HG02981 (cell line): Measurements from ENCODE around the gene POLA1.

ENCODE experiments used
- ATAC-seq: cut with Tn5 transposase; IDR thresholded peaks from one replicate; pipeline ENCODE4 v1.9.1; 2021; ENCODE audit warnings: mild to moderate bottlenecking, moderate library complexity; ENCODE audit not compliant: unreplicated experiment

The POLA1 gene

DNA sequence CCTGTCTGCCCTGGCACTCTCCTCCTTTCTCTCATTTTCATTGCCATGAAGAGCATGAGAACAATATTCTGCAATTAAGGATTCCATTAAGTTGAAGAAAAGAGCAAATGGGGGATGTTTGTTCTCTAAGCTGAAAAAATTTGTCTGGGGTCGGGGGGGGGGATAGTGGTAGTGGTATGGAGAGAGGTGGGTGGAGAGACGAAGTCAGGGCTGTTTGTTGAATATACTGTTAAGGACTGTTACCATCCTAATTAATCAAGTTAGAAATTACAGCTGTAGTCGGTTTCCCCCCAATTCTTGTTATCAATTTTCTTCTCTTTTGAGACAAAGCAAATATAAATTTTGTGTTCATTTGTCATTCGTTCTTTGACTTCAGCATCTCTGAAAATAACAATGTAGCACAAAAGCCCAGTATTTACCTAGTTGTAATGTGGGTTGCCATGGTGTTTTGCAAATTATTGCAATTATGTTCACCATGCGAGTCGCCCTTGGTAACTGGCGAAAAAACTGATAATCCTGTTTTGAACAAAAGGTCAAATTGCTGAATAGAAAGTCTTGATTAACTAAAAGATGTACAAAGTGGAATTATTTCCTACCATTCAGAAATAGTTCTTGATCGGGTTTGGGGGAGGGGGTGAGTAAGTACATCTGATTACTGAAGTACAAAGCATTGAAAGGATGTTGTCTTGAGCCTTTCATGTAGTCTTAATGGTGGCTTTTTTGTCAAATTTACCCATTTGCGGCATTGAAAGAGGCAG lies 183.0 kb downstream of the POLA1 start:
- ATAC-seq: no peak

DNA sequence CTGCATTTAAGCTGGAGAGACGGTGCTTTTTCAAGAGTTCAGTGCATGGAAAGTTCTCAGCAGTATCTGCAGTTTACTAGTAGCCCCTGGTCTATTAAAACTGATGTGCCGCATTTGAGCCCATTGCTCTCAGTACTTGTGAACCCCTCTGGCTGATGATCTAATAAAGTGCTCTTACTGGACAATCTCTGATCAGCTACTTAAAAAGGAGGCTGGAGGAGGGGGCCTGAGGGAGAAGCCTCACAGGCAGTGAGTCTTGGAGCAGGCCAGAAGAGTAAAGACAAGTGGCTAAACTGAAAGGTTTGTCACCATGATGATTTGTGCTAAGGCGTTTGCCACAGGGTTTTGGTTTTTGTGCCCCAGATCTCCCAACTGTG lies 183.6 kb downstream of the POLA1 start:
- no peak for ATAC-seq

DNA sequence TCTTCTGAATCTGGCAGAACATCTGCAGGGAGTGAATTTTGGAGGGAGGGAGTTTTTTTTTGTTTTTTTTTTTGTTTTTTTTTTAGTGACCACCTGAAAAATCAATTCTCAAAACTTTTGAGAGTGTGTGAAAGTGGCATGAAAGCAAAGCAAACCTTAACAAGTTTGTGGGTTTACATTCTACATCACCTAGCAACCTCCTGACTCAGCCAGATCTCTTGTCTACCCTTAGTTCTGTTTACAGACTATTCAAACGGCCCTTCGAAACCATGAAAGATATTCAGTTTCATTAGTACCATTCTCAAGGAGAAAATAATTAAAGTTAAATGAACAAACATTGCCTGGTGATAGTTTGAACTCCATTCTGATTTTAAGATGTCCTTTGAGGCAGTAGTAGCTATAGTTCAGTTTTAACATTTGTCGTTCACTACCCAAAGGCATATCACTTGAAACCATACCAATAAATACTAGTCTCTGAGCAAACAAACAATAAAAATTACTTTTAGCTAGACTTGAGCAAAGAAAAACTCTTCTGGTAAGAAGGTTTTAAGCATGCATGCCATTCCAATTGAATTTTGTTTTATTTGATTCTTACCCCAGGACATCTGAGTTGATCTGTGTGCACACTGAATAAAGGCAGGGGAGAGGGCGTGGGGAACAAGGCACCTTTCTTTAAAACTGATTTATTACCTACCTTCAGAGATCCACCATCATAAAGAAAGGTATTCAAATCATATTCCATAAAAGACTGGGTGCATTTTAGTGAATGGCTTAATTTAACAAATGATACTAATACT lies 184.3 kb downstream of the POLA1 start:
- ATAC-seq: no peak

DNA sequence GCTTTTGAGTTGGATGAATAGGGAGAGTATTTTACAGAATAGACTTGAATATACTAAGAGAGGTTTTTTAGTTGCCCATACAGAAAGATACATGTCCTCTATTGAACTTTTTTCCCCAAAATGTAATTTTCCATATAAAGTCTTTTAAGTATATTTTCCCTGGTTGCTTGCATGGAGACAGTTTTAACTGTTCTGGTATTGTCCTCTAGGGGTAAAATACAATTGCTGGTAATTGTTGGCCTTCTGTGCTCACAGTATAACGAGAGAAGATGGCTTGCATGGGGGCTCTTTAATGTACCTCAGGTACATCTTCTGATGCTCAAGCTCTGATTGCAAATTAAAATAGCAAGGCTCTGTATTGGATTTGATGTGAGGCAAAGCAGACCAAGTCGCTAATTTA lies 186.0 kb downstream of the POLA1 start:
- ATAC-seq: no peak

DNA sequence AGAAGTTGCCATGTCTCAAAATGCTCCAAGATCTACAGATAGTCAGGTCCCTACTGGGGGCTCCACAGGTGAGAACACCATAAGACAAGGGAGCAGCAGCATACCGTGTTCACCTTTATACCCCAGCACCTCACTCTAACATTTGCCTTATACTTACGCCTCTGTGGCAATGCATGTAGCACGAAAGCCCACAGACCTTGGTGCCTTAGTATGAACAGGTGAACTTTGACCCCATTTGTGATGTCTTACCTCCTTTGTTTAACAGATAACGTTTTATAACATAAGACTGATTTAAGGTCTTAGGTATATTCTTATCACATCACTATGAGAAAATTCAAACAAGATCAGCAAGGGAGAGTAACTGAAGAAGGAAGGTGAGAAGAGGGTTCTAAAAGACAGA lies 193.2 kb downstream of the POLA1 start:
- ATAC-seq: no peak

DNA sequence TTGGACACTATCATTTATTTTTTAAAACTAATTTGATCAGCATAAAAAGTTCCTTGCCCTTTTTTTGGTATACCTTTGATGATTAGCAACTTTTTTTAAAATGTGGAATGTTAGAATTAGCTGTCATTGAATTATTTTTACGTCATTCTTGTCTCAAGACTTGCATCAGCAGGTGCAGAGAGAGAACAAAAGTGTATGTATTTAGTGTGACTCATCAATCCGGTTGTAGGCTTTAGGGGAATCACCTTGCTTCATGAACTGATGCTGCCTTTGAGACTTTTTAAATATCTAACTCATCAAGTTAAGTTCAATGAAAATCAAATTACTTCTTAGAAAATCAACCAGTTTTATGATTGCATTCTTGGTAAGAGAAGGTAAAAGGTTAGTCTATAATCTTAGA lies 197.0 kb downstream of the POLA1 start:
- no peak for ATAC-seq

DNA sequence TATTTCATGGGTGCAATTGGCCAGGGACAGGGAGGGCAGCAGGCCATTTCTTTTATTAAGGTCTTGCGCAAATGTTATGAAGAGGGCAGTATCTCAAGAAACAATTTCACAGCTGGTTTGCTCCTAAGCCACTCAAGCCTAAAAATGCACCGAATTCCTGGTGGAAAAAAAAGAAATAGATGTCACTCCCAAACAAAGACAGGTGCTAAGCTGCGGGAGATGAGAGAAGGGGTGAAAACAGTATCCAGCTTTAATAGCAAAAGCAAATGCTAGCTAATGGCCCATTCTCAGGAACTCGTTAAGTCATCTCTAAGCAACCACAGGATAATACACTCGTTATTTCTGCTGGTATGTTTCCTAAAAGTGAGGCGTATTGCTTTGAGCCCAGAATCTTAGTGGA lies 205.7 kb downstream of the POLA1 start:
- no peak for ATAC-seq

DNA sequence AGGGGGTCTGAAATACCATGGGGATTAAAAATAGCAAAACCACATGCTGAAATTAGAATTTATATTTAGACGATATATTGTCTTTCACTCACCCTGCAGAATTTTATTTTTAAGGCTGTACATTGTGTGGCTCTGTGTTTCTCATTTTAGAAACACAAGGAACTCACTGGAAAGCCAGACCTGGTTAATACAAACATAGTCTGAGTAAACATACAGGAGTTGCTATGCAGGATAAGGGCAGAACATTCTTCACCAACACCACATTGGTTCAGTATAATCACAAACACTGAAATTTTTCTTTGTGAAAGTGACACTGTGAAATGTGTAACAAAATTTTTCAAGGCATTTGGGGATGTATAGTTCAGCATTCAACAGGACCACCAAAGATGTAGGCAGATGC lies 206.5 kb downstream of the POLA1 start:
- no peak for ATAC-seq

DNA sequence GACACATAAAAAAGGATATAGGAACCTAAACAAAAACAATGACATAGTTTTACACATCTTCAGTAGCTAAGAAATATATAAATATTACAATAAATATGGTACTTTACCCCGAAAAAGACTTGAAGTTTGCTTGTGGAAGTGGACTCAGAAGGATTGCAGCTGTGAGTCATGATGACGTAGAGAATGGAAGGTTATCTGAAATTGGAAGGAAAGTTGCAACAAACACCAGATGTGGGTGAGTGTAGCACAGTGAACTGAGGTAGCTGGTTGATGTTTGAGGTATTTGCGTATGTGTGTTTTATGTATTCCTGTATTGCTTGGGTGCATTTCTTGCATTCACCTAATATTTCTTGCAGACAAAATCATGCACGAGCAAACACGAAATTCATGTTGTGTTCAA lies 209.1 kb downstream of the POLA1 start:
- no peak for ATAC-seq

DNA sequence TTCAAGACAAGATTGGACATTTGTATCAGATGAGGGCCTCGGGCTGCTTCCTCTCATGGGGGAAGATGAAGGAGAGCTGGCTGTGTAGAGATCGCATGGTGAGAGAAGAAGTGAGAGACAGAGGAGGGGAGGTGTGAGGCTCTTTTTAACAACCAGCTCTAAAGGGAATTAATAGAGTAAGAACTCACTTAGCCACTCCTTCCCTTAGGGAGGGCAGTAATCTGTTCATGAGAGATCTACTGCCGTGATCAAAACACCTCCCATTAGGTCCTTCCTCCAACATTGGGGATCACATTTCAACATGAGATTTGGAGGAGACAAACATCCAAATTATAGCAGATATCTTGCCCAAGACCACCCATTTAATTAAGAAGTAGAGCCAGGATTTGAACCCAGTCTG lies 225.0 kb downstream of the POLA1 start:
- no peak for ATAC-seq

DNA sequence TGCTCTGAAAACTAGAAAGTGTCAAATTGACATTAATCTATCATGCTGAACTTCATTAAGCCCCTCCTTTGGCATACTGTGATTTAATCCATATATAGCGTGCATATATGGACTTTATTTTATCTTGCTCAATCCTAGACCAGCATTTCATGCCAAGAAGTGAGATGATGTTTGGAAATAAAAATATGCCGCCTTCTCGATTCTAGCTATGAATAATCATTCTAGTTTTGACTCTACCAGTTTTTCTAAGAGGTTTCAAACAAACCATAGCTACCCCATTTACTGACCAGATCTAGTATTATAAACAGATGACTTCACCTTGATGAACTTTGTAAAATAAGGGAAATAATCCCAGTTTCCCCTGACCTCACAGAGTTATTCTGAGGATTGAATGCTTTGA lies 227.1 kb downstream of the POLA1 start:
- ATAC-seq: peak; percentile 44

DNA sequence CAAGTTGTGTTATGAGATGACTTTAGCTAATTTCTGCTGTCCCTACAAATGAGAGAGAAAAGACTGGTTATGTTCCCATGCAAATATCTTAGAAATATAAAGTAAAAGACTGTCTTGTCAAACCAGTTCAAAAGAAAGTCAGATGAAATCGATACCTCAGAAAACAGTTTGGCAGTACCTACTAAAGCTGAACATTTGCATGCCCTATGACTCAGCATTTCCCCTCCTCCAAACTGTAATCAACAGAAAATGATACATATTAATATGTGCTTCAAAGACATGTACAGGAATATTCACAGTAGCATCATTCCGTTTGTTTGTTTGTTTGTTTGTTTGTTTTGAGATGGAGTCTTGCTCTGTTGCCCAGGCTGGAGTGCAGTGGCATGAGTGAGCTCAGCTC lies 231.7 kb downstream of the POLA1 start:
- no peak for ATAC-seq

DNA sequence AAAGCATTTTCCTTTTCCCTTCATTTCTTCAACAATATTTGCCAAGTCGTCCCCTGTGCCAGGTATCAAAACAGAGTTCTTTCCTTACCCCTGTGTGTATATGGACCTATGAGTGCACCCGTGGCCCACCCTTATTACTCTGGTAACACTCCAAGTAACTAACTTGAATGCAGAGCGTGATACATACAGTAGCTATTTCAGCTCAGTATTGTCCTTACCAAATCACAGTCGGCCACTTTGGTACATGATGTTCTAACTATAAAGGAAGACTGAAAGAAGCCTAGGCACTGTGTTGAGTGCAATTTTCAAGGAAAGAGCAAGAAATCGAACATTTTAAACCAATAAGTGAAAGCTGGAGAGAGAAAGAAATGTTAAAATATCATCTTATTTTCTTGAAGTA lies 233.7 kb downstream of the POLA1 start:
- no peak for ATAC-seq

DNA sequence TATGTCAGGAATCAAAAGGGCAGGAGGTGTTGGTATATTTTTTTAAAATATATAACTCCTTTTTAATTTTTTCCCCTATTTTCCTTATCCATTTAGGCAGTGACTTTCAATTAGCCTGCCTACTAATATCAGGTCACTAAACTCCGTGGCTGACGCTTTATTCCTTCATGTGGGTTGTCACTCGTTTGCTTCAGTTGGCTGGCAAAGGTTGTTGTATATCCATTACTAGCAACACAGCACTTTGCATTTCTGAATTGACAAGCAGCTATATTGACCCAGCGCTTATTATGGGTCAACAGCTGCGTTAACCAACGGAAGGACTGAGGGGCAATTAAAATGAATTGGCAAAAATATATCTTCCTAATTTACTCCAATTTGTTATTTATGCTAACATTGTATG lies 234.4 kb downstream of the POLA1 start:
- ATAC-seq: no peak

DNA sequence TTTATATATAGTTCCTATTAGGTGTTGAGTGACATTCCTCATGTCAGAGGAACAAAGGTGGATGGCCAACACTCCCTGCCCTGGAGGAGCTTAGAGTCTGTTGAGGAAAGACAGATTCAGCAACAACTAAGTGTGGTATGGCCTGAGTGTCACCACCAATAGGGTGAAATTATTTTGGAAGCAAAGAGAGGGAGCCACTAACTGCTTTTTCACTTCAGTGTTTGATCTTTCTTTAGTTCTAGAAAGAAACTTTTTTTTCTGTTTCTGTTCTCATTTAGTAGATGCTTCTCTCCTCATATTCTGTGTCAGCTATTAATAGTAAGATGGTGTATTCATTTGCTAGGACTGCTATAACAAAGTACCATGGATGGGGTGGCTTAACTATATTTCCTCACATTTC lies 240.6 kb downstream of the POLA1 start:
- no peak for ATAC-seq

DNA sequence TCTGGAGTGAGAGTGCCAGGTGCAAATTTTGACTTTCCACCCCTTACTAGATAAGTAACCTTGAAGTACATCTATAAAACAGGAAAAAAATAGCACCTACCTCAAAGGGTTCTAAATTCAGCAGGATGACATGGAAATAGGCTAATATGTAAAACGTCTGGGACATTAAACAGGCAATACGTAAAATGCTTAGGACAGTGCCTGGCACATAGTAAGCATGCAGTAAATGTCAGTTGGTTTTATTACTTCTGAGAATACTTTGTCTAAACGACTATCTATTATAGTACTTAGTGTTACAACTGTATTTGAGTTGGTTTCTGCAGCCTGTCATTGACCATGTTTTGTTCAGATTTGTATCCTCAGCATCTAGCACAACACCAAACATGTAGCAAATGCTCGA lies 251.3 kb downstream of the POLA1 start:
- ATAC-seq: no peak

DNA sequence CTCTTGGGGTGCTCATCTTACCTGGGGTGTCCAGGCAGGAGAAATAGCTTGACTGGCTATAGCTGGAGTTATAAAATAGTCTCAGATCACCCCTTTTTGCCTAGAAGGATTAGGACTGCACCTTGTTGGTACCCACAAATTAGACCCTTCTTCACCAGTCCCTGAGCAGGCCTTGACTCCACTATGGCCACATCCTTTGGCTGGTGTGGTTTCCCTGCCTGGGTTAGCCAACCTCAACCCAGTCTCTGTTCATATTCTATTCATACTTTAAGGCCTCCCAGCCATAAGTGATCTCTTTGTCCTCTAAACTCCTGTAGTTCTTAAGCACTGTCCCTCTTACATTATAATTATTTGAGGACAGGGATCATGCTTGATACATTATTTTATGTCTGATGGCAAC lies 252.7 kb downstream of the POLA1 start:
- ATAC-seq: no peak

DNA sequence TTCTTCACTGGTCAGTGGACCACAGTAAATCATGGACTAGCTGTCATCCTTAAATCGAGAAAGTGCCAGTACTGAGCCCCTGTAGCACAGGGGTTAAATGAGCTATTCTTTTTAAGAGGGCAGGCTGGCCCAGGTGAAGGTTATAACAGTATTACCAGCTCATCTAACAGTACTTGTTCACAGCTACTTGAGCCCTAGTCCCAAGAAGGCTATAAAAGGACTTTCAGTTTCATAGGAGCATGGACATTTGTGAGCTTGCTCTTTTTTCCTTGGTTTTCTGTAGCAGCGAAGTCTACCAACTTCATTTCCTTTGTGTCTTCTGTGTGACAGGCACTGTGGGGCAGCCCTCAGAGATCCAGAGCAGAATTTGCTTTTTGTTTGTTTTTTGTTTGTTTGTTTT lies 261.0 kb downstream of the POLA1 start:
- no peak for ATAC-seq

DNA sequence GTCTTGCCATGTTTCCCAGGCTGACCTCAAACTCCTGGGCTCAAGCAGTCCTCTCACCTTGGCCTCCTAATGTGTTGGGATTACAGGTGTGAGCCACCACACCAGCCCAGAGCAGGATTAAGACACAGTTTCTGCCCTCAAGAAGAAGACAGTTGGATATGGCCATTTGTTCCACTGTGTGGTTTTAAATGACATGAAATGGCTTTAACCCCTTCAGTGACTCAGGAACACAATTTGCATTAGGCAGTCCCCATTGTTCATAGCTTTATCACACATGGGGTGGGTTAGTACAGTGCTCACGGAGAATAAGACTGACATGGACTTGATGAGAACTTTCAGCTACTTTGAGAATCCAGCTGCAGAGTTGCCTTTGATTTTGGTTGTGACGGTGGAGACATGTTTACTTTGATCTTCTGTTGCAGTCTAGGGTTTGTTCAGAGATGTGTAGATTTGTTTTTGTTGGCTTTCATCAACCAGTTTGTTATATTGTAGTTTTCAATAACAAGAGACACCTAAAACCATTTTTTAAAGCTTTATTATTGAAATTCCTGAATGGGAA lies 261.7 kb downstream of the POLA1 start:
- no peak for ATAC-seq

DNA sequence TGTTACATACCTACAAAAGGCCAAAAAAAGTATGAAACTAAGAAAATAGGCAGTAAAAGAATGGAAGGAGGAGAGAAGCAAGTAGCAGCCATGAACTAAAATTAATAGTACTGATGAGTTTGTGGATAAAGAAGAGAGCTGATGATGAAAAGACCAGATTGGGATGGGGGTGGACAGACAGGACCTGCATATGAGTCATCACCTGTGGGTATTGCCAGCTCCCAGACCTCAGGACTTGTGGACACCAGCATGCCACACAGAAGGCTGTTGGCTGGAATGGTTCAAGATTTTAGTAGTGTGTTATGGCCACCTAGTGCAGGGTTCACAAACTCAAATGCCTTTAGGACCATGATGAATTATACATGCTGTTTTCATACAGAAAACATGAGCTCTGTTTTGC lies 263.1 kb downstream of the POLA1 start:
- ATAC-seq: no peak

DNA sequence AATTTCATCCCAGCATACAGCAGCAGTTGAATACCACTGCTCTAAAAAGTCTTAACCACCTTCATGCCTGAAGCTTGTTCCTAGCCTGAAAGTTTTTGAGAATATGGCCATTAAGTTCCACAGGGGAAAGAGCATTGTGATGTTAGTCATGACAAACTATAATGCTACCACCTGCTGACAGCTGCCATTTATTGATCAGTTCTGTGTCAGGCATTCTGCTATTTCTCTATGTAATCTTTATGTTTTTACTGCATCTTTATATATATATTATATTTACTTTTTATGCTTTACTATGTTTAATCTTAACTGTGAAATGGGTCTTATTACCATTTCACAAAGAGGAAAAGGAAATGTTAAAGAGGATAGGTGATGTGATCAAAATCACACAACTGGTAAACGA lies 268.1 kb downstream of the POLA1 start:
- ATAC-seq: no peak

DNA sequence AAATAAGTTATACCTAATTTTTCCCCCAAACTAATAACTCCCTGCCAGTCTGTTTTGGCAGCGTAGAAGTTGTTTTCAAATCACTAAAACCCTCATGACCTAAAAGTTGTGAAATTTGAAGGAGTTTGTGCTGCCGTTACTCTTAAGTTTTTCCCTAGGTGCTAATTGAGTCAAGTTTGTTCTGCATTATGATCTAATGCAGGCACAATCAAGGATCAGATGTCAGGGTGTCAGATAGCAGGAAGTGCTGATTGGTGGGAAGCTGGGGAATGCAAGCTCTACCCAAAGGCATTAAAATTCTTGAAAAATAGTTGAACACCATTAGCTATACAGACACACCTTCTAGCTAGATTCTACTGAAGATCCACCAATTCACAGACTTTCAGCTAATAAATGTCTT lies 270.1 kb downstream of the POLA1 start:
- no peak for ATAC-seq
